GM12878 (cell line): ENCODE measurements around the gene ATCAY.

ENCODE experiments used
- BMI1 ChIP-seq: fragments of 450-650 bp; IDR thresholded peaks from 2 replicates; pipeline ENCODE4 v1.6.1; 2016; ENCODE audit warnings: mild to moderate bottlenecking, moderate library complexity, borderline replicate concordance
- CHD1 ChIP-seq: IDR thresholded peaks from 2 replicates; pipeline ENCODE4 v1.6.1; 2012; ENCODE audit warnings: low read depth, low read length, improper control_type of control experiment
- CTCF ChIP-seq, 3 experiments: IDR thresholded peaks in 2 of 3; conservative IDR thresholded peaks in 1 of 3; 2 replicates each; pipeline ENCODE4 v1.5.1; 2011; ENCODE audit warnings: low read depth in 3 of 3, low read length in 3 of 3, mild to moderate bottlenecking in 3 of 3, control low read depth in 2 of 3, moderate library complexity in 2 of 3, inconsistent platforms in 1 of 3, mixed read lengths in 1 of 3; ENCODE audit not compliant: control insufficient read depth in 2 of 3, insufficient read depth in 1 of 3; ENCODE audit errors: extremely low read depth in 1 of 3
- EZH2 ChIP-seq: IDR thresholded peaks from 2 replicates; pipeline ENCODE4 v1.6.1; 2012; ENCODE audit warnings: low read depth, mild to moderate bottlenecking, control low read depth, inconsistent platforms, low read length, borderline replicate concordance; ENCODE audit not compliant: control insufficient read depth
- IRF3 ChIP-seq: fragments of 450-650 bp; IDR thresholded peaks from 2 replicates; pipeline ENCODE4 v1.6.1; 2014; ENCODE audit warnings: mild to moderate bottlenecking
- KAT2A ChIP-seq: conservative IDR thresholded peaks from 2 replicates; pipeline ENCODE4 v1.6.1; 2011; ENCODE audit warnings: low read depth, low read length; ENCODE audit not compliant: control insufficient read depth
- NBN ChIP-seq: fragments of 450-650 bp; IDR thresholded peaks from 2 replicates; pipeline ENCODE4 v1.6.1; 2016
- TARDBP ChIP-seq: IDR thresholded peaks from 2 replicates; pipeline ENCODE4 v1.6.1; 2016; ENCODE audit warnings: borderline replicate concordance

- peak; percentile 35 to 41 (median 39); a peak in 4 of 6 replicates for TF ChIP-seq CTCF (IDR thresholded peaks at IDR 0.05 in 2 of 3, conservative IDR thresholded peaks at IDR 0.05 in 1 of 3; ENCODE audit: control insufficient read depth in 2 of 3, extremely low read depth in 1 of 3, insufficient read depth in 1 of 3, low read depth in 3 of 3, low read length in 3 of 3)
- TF ChIP-seq CHD1 = no peak
- no peak for TF ChIP-seq IRF3
- TF ChIP-seq EZH2 = no peak
- no peak for TF ChIP-seq TARDBP
- TF ChIP-seq NBN = no peak
- TF ChIP-seq KAT2A = no peak
- TF ChIP-seq BMI1 = no peak
Observed at GRCh38 chr19:3849092-3849491, 31.4 kb upstream of the ATCAY start.
